KBM-7 (cell line): ENCODE measurements around the gene FBP1.

Experiments
- DNase-seq: peaks from one replicate; pipeline ENCODE4 v3.0.0-alpha.2; 2015
- in situ Hi-C: fragments of 300-500 bp; cut with MboI; formaldehyde crosslinking; loops from 2 replicates; pipeline ENCODE4 v1.14.3; 2020; ENCODE audit warnings: low sequenced_read_pairs, low pct_unique_long_range_greater_than_20kb, mixed read lengths

The FBP1 gene

GRCh38 chr9:94639061-94639998, at the start of gene FBP1:
Gene FBP1, minus strand, starts transcription at chr9:94639518. Its CDS starts 208 bp downstream, at chr9:94639310.
- in situ Hi-C loops: no loop called here
- no peak for DNase-seq

- no peak for DNase-seq
- in situ Hi-C loops: no loop called here
Measured at GRCh38 chr9:94687451-94687850, 48.1 kb upstream of the FBP1 start.

GRCh38 chr9:94685359-94685758, 46.0 kb upstream of the FBP1 start:
- in situ Hi-C loops: no loop called here

GRCh38 chr9:94681508-94681907, 42.2 kb upstream of the FBP1 start:
- in situ Hi-C loops: no loop called here
- peak; percentile 69 for DNase-seq

More at GRCh38 chr9:94685359-94685758, 46.0 kb upstream of the FBP1 start:
- DNase-seq: no peak

GRCh38 chr9:94680621-94681020, 41.3 kb upstream of the FBP1 start:
- DNase-seq: no peak
- in situ Hi-C loops: no loop called here

GRCh38 chr9:94680020-94680419, 40.7 kb upstream of the FBP1 start:
- DNase-seq: no peak
- in situ Hi-C loops: no loop called here

- DNase-seq: no peak
- in situ Hi-C loops: no loop called here
Measured at GRCh38 chr9:94679587-94679986, 40.3 kb upstream of the FBP1 start.

GRCh38 chr9:94677929-94678328, 38.6 kb upstream of the FBP1 start:
- no peak for DNase-seq
- in situ Hi-C loops: no loop called here

GRCh38 chr9:94676446-94677131, 37.3 kb upstream of the FBP1 start:
- DNase-seq: no peak
- in situ Hi-C loops: no loop called here

- in situ Hi-C loops: no loop called here
- DNase-seq: no peak
Measured at GRCh38 chr9:94675008-94675881, 35.9 kb upstream of the FBP1 start.

- in situ Hi-C loops: no loop called here
- DNase-seq: no peak
Measured at GRCh38 chr9:94672811-94673487, 33.6 kb upstream of the FBP1 start.

GRCh38 chr9:94668928-94669729, 29.8 kb upstream of the FBP1 start:
- in situ Hi-C loops: no loop called here
- peak; percentile 80 for DNase-seq

- in situ Hi-C loops: no loop called here
- DNase-seq: no peak
Measured at GRCh38 chr9:94668418-94668927, 29.2 kb upstream of the FBP1 start.

GRCh38 chr9:94666364-94667099, 27.2 kb upstream of the FBP1 start:
- DNase-seq: no peak
- in situ Hi-C loops: no loop called here

- in situ Hi-C loops: no loop called here
Measured at GRCh38 chr9:94665613-94666012, 26.3 kb upstream of the FBP1 start.

GRCh38 chr9:94664801-94665200, 25.5 kb upstream of the FBP1 start:
- in situ Hi-C loops: no loop called here
- DNase-seq: no peak

More at GRCh38 chr9:94665613-94666012, 26.3 kb upstream of the FBP1 start:
- DNase-seq: no peak

- no peak for DNase-seq
- in situ Hi-C loops: no loop called here
Measured at GRCh38 chr9:94663640-94664039, 24.3 kb upstream of the FBP1 start.
